WTC11 (cell line): ENCODE measurements around the gene LCT. TPM values are rescaled to one million over a fixed set of nuclear protein-coding genes. Genes with fewer than 3 reads are reported as not detected.

Source experiments
- ATAC-seq: fragments of 200-7000 bp; cut with Tn5 transposase; 2 replicates; pipeline ENCODE4 v1.10.0; 2021; ENCODE audit warnings: mild to moderate bottlenecking, moderate library complexity
- CTCF ChIA-PET: fragments of 300-600 bp; sonication (Branson Sonifier 250); formaldehyde crosslinking; loops from one replicate; lab custom pipeline; 2021; ENCODE audit warnings: antibody characterized with exemption; lab: Charles Lee
- POLR2A ChIA-PET: fragments of 350-600 bp; sonication (Branson Sonifier 250); formaldehyde crosslinking; loops from one replicate; lab custom pipeline; 2021; ENCODE audit warnings: antibody characterized with exemption; lab: Charles Lee
- DNase-seq: peaks from one replicate; pipeline ENCODE4 v3.0.0; 2021; ENCODE audit warnings: low spot score
- H3K27ac Mint-ChIP-seq: 2 replicates; pipeline ENCODE4 v1.8.0; 2021; ENCODE audit warnings: mixed read lengths
- H3K27me3 Mint-ChIP-seq: 2 replicates; pipeline ENCODE4 v1.8.0; 2021; ENCODE audit warnings: low read depth, mild to moderate bottlenecking, moderate library complexity, mixed read lengths
- H3K36me3 Mint-ChIP-seq: 2 replicates; pipeline ENCODE4 v1.8.0; 2021; ENCODE audit warnings: mixed read lengths
- H3K4me1 Mint-ChIP-seq: 2 replicates; pipeline ENCODE4 v1.8.0; 2022; ENCODE audit warnings: mixed read lengths
- H3K4me3 Mint-ChIP-seq: 2 replicates; pipeline ENCODE4 v1.8.0; 2021; ENCODE audit warnings: mild to moderate bottlenecking, moderate library complexity, mixed read lengths
- H3K9me3 Mint-ChIP-seq: 2 replicates; pipeline ENCODE4 v1.8.0; 2021; ENCODE audit warnings: mixed read lengths
- ARID4B ChIP-seq: sonication (generic); formaldehyde crosslinking; IDR thresholded peaks from 2 replicates; pipeline ENCODE4 v1.8.0; 2023; ENCODE audit warnings: missing genetic modification reagents, mild to moderate bottlenecking, borderline replicate concordance
- EMX1 ChIP-seq: fragments of 250-450 bp; sonication (Bioruptor Pico); IDR thresholded peaks from 2 replicates; pipeline ENCODE4 v1.8.0; 2021; ENCODE audit warnings: mild to moderate bottlenecking
- FOXK1 ChIP-seq: sonication (generic); formaldehyde crosslinking; IDR thresholded peaks from 2 replicates; pipeline ENCODE4 v1.8.0; 2022; ENCODE audit warnings: mild to moderate bottlenecking, moderate library complexity, missing genetic modification reagents
- FOXP1 ChIP-seq: sonication (generic); formaldehyde crosslinking; IDR thresholded peaks from 2 replicates; pipeline ENCODE4 v1.8.0; 2022; ENCODE audit warnings: missing genetic modification reagents, mild to moderate bottlenecking, moderate library complexity, borderline replicate concordance
- GRHL2 ChIP-seq: fragments of 250-450 bp; sonication (Bioruptor Pico); IDR thresholded peaks from 2 replicates; pipeline ENCODE4 v1.8.0; 2022; ENCODE audit warnings: mild to moderate bottlenecking, moderate library complexity; ENCODE audit not compliant: insufficient replicate concordance, severe bottlenecking
- HMGA2 ChIP-seq: fragments of 250-450 bp; sonication (Bioruptor Pico); IDR thresholded peaks from 2 replicates; pipeline ENCODE4 v1.4.0; 2021; ENCODE audit warnings: mild to moderate bottlenecking, moderate library complexity
- JAZF1 ChIP-seq: fragments of 250-450 bp; sonication (Bioruptor Pico); IDR thresholded peaks from 2 replicates; pipeline ENCODE4 v1.9.0; 2021; ENCODE audit warnings: moderate library complexity, mild to moderate bottlenecking, inconsistent platforms
- NFYB ChIP-seq: sonication (generic); formaldehyde crosslinking; conservative IDR thresholded peaks from 2 replicates; pipeline ENCODE4 v1.8.0; 2022; ENCODE audit warnings: low read depth, missing genetic modification reagents
- STAT6 ChIP-seq: sonication (generic); formaldehyde crosslinking; conservative IDR thresholded peaks from 2 replicates; pipeline ENCODE4 v1.8.1; 2023; ENCODE audit warnings: mild to moderate bottlenecking, low read depth, missing genetic modification reagents, moderate library complexity
- TCF7 ChIP-seq: sonication (generic); formaldehyde crosslinking; IDR thresholded peaks from 2 replicates; pipeline ENCODE4 v1.8.0; 2022; ENCODE audit warnings: mild to moderate bottlenecking, low read depth, missing genetic modification reagents, moderate library complexity
- TEAD1 ChIP-seq: sonication (generic); formaldehyde crosslinking; IDR thresholded peaks from 2 replicates; pipeline ENCODE4 v1.8.0; 2022; ENCODE audit warnings: mild to moderate bottlenecking, missing genetic modification reagents
- TEAD4 ChIP-seq: sonication (generic); formaldehyde crosslinking; IDR thresholded peaks from 2 replicates; pipeline ENCODE4 v1.8.0; 2022; ENCODE audit warnings: mild to moderate bottlenecking, missing genetic modification reagents
- USF1 ChIP-seq: sonication (generic); formaldehyde crosslinking; IDR thresholded peaks from 2 replicates; pipeline ENCODE4 v1.8.0; 2022; ENCODE audit warnings: mild to moderate bottlenecking, missing genetic modification reagents
- USF2 ChIP-seq: sonication (generic); formaldehyde crosslinking; IDR thresholded peaks from 2 replicates; pipeline ENCODE4 v1.8.1; 2023; ENCODE audit warnings: mild to moderate bottlenecking, missing genetic modification reagents, moderate library complexity
- ZBTB21 ChIP-seq: sonication (generic); formaldehyde crosslinking; IDR thresholded peaks from 2 replicates; pipeline ENCODE4 v1.8.1; 2023; ENCODE audit warnings: mild to moderate bottlenecking, missing genetic modification reagents, borderline replicate concordance
- ZNF138 ChIP-seq: sonication (generic); formaldehyde crosslinking; conservative IDR thresholded peaks from 2 replicates; pipeline ENCODE4 v1.8.1; 2022; ENCODE audit warnings: mild to moderate bottlenecking, moderate library complexity, missing genetic modification reagents
- ZNF263 ChIP-seq: sonication (generic); formaldehyde crosslinking; IDR thresholded peaks from 2 replicates; pipeline ENCODE4 v1.8.1; 2022; ENCODE audit warnings: low read depth, mild to moderate bottlenecking, moderate library complexity, missing genetic modification reagents
- ZNF281 ChIP-seq: sonication (generic); formaldehyde crosslinking; IDR thresholded peaks from 2 replicates; pipeline ENCODE4 v1.8.0; 2023; ENCODE audit warnings: mild to moderate bottlenecking, missing genetic modification reagents
- ZNF532 ChIP-seq: fragments of 250-450 bp; sonication (Bioruptor Pico); IDR thresholded peaks from 2 replicates; pipeline ENCODE4 v1.9.0; 2021; ENCODE audit warnings: mild to moderate bottlenecking, borderline replicate concordance
- total RNA-seq: library from RNA; stranded (reverse); gene quantifications from 3 replicates; pipeline ENCODE4 v1.2.3, GENCODE V29; 2021

LCT gene
- total RNA-seq, 1 experiment from 2014 or later = 0.02 TPM

- ATAC-seq = no peak
- peaks cover 73% of the 10 kb centered on the region for H3K36me3 Mint-ChIP-seq
- no peaks in the 10 kb centered on the region for H3K9me3 Mint-ChIP-seq
- TF ChIP-seq ZNF138 (CRISPR knock-in tag) (no peak), ZNF263 (no peak), TEAD1 (CRISPR knock-in tag) (no peak), TEAD4 (CRISPR knock-in tag) (no peak), FOXP1 (CRISPR knock-in tag) (no peak), FOXK1 (CRISPR knock-in tag) (no peak), USF1 (CRISPR knock-in tag) (no peak), TCF7 (CRISPR knock-in tag) (no peak), NFYB (CRISPR knock-in tag) (no peak)
- no peak overlapping the region for H3K27ac Mint-ChIP-seq
- no peaks in the 10 kb centered on the region for H3K27me3 Mint-ChIP-seq
- no peak for DNase-seq
- no peak overlapping the region for H3K4me3 Mint-ChIP-seq
- ChIA-PET POLR2A (no interaction called here), CTCF (no interaction called here)
- H3K4me1 Mint-ChIP-seq = no peaks in the 10 kb centered on the region
Observed at GRCh38 chr2:135845257-135845656, 8.3 kb upstream of the LCT start.

- Mint-ChIP-seq H3K9me3 (no peaks in the 10 kb centered on the region), H3K36me3 (peaks cover 69% of the 10 kb centered on the region), H3K4me1 (no peaks in the 10 kb centered on the region), H3K27ac (no peak overlapping the region), H3K4me3 (no peak overlapping the region), H3K27me3 (no peaks in the 10 kb centered on the region)
- no peak for ATAC-seq
- CTCF ChIA-PET = interaction anchor here (0.6 kb wide), 1 partner anchor 641 kb away, joined by 3 read pairs; no protein-coding TSS in a partner anchor
- DNase-seq = no peak
- POLR2A ChIA-PET = no interaction called here
- TF ChIP-seq USF2 (no peak), TEAD4 (CRISPR knock-in tag) (no peak), STAT6 (no peak), GRHL2 (CRISPR knock-in tag) (no peak), ARID4B (no peak), JAZF1 (CRISPR knock-in tag) (no peak), ZNF532 (CRISPR knock-in tag) (no peak), ZBTB21 (CRISPR knock-in tag) (no peak), EMX1 (CRISPR knock-in tag) (no peak), ZNF281 (CRISPR knock-in tag) (no peak), HMGA2 (no peak)
Observed at GRCh38 chr2:135844301-135844895, 7.4 kb upstream of the LCT start.
